ENCODE results near the gene MUC2. TPM values are rescaled to one million over a fixed set of nuclear protein-coding genes. Genes with fewer than 3 reads are reported as not detected.
A peak's percentile ranks its signal among the peaks of the same experiment; 100 is the strongest.

Gene MUC2
- total RNA-seq, 1 donor from 2014 or later: 1.8 TPM

DNA sequence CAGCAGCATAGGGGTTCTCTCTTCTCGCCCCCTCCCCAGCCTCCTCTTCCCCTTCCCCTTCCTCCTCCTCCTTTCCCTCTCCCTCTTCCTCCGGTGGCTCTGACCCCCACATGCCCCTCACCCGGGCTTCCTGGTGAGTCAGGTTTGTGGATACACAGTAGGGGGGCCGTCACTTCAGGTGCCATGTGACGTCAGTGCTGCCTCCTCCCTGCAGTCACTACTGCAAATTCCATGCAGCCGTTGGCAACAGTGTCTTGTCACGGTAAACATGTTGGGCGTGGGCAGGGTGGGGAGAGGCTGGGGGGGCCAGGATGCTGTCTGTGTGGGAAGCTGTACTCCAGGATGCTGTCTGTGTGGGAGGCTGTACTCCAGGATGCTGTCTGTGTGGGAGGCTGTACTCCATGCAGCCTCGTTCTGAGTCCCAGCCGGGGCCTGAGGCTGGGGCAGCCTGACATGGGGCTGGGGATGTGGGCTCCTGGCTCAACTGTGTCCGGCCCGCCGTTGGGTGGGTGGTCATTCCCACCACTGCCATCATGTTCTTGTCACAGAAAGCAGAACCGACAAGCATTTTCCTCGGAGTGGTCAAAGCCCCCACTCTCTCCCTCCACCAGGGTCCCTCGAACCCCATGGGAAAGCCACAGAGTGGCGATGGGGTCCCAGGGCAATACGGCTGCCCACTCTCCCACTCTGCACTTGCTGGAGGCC lies 2.4 kb upstream of the MUC2 start:
- DNase-seq: peak; percentile 34

DNA sequence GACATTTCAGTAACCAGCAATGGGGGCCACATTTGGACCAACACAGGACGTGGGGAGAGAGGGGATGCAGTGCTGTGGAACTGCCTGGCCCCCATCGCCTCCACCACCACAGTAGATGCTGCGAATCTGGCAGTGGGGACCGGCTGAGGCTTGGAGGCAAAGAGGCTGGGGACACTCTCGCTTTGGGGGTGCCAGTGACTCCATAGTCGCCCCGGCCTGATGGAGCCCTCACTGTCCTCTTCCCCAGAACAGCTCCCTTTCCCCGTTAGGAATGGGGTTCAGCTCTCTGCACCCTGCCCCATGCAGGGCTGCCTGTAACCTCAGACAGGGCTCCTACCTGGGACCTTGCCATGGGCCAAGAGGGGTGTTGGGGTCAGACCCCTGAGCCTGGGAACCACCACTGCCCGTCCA lies 1.8 kb upstream of the MUC2 start:
- no peak for DNase-seq

DNA sequence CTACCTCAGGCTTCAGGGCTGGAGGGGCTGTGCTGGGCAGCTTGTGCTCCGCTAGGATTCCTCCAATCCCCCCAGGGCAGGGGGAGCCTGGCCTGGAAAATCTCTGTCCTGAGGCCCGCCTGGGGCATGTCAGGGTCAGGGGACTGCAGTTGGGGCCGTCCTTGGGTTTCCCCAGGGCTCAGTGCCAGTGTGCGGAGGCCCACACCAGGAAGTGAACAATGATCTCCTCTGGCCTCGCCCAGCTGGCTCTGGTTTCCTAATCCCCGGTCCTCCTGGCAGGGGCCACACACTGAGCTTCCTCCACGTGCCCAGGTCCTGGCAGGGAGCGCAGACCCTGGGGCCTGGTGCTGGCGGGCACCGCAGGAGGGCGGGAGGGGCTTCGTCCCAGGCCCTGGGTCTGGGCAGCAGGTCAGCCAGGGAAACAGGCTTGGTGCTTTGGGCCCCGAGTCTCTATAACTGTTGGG lies 1.4 kb upstream of the MUC2 start:
- DNase-seq: peak; percentile 79

DNA sequence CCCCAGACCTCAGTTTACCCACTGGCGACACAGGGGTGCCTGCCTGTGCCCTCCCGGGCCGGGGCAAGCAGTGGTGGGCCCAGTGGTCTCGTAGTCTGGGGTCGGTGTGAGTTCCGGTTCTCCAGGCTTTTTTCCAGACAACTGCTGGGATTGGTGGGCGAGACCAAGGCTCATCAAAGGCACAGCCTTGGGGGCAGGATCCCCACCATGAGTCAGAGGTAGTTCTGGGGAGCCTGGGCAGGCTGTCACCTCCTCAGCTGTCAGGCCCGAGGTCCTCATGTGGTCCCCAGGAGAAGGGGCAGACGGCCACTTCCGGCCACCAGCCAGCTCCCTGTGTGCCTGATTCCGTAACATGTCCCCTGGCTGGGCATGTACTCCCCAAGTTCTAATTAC lies 827 bp upstream of the MUC2 start:
- no peak for DNase-seq

DNA sequence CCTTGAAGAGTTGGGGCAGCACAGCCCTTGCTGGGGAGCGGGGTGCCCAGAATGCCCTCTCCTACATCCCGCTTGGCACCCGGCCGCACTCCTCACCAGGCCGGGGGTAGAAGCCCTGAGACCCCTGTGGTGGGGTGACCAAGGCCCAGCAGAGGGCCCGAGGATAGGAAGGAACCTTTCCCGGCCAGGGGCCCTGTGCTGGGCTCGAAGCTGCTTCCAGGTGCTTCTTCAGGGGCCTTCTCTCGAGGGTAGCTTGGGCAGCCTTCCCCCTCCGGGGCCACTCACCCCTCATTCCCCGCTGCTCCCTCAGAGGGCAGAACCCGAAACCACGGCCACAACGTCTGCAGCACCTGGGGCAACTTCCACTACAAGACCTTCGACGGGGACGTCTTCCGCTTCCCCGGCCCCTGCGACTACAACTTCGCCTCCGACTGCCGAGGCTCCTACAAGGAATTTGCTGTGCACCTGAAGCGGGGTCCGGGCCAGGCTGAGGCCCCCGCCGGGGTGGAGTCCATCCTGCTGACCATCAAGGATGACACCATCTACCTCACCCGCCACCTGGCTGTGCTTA lies 752 bp downstream of the MUC2 start:
- DNase-seq: no peak

DNA sequence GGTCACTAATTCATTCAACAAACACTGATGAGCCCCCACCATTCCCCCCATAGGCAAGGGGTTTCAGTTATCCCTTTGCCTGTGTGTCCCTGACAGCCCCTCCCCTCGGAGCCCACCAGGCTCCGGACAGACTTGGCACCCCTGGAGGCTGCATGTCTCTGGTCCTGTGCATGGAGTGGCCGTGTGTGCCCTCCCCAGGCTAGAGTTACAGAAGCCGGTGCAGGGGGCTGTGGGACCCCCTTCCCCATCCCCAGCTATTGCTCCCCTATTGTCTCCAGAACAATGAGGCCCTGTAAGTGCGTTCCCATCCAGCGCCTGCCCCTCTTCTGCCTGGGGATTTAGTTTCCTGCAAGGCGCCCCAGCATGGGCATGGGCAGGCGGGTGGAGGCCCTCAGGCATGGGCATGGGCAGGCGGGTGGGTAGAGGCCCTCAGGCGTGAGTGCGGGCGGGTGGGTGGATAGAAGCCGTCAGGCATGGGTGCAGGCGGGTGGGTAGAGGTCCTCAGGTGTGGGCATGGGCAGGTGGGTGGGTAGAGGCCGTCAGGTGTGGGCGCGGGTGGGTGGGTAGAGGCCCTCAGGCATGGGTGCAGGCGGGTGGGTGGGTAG lies 1.5 kb downstream of the MUC2 start:
- DNase-seq: no peak

DNA sequence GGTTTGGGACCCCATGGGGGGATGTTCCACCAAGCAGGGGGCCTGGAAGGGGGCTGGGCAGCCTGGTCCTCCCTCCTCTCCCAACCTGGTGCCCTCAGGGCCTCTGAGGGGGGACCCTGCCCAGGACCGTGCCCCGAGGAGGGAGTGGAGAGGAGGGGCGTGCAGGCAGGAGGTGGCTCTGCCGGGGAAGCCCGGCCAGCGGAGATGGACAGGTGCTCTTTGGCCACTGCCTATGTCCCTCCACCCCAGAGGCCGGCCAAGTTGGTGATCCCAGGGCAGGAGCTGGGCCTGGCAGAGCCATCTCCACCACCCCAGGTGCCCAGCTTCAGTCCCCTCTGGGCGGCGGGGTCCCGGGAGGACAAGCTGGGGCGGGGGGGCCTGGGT lies 2.4 kb downstream of the MUC2 start:
- no peak for DNase-seq

DNA sequence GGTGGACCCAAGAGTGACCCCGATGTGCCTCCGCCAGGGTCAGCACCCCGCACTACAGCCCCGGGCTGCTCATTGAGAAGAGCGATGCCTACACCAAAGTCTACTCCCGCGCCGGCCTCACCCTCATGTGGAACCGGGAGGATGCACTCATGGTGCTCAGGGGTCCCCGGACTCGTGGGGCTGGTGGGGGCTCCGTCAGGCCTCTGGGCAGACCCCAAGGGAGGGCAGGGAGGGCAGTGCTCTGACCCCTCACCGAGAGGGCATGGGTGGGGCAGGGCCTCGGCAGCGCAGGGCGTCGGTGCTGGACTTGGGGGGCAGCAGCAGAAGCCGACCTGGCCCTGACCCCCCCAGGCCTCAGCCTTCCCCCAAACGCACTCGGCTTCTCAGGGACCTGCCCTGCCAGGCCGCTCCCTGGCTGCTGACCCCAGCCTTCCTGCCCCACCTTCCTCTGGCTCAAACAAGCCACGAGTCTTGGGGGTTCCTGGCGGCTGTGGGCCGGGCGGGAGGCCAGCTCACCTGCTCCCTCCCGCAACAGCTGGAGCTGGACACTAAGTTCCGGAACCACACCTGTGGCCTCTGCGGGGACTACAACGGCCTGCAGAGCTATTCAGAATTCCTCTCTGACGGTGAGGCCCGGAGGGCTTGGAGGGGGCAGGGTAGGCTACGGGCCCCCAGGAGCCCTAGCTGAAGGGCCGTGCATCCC lies 2.9 kb downstream of the MUC2 start:
- DNase-seq: no peak

DNA sequence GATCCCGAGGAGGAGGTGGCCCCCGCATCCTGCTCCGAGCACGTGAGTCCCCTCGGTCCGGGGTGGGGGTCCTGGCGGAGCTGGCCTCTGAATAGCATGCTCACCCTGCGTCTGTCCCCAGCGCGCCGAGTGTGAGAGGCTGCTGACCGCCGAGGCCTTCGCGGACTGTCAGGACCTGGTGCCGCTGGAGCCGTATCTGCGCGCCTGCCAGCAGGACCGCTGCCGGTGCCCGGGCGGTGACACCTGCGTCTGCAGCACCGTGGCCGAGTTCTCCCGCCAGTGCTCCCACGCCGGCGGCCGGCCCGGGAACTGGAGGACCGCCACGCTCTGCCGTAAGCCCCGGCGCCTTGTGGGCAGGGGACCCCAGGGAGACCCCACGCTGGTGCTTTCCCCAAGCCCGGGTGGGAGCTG lies 3.5 kb downstream of the MUC2 start:
- DNase-seq: no peak

DNA sequence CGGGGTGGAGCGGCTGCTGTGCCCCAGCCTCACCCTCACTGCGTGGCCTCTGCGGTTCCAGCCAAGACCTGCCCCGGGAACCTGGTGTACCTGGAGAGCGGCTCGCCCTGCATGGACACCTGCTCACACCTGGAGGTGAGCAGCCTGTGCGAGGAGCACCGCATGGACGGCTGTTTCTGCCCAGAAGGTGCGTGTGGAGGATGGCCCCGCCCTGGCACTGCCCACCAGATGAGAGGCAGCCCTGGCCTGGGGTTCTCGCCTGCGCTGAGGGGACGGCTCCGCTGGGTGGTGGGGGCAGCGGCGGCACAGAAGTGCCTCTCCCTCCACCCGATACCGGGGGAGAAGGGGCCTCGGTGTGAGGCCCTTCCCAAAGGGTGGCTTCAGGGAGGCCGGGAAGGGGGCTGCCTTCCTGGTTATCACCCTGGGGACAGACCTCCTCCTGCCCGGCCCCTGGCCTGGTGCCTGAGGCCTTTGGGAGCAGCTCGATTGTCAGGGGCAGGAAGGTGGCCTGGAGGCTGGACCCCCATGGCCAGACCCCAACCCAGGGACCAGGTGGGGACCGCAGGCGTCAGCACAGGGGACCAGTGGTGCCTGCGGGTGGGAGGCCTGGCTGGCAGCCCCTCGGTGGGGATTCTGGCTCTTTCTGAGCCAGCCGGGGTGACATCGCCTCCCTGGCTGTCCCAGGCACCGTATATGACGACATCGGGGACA lies 7.1 kb downstream of the MUC2 start:
- DNase-seq: no peak

DNA sequence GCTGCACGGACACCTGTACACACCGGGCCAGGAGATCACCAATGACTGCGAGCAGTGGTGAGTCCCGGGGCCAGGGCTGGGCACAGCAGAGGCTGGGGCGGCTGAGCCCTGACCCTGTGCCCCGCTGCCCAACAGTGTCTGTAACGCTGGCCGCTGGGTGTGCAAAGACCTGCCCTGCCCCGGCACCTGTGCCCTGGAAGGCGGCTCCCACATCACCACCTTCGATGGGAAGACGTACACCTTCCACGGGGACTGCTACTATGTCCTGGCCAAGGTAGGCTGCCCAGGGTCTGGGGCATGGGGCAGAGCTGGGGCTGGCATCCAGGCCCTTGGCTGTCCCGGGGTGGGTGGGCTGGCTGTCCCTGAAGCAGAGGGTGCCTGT lies 7.7 kb downstream of the MUC2 start:
- no peak for DNase-seq

DNA sequence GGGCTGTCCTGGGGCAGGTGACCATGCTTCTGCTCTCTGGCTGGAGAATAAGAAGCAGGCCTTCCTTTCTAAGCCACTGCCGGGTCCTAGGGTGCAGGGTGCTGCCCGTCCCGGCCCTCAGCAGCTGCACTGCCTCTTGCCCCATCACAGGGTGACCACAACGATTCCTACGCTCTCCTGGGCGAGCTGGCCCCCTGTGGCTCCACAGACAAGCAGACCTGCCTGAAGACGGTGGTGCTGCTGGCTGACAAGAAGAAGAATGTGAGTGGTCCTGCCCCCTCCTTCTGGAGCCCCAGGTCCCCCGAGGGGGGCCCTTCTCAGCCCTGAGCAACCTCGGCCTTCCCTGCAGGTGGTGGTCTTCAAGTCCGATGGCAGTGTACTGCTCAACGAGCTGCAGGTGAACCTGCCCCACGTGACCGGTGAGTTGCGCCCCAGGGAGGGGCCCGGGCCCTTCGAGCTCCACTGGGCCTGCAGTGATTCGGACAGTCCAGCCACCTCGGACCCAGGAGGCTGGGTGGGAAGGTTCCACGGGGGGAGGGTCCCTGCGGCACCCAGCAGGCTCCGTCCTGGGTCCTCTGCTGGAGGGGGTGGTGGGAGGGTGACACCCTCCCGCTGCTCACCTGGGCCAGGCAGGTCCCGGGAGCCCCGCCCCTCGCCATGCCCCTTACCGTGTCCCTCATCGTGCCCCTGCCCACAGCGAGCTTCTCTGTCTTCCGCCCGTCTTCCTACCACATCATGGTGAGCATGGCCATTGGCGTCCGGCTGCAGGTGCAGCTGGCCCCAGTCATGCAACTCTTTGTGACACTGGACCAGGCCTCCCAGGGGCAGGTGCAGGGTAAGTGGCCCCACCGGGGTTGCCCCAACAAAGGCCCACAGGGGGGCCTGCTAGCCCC lies 8.3 kb downstream of the MUC2 start:
- no peak for DNase-seq

DNA sequence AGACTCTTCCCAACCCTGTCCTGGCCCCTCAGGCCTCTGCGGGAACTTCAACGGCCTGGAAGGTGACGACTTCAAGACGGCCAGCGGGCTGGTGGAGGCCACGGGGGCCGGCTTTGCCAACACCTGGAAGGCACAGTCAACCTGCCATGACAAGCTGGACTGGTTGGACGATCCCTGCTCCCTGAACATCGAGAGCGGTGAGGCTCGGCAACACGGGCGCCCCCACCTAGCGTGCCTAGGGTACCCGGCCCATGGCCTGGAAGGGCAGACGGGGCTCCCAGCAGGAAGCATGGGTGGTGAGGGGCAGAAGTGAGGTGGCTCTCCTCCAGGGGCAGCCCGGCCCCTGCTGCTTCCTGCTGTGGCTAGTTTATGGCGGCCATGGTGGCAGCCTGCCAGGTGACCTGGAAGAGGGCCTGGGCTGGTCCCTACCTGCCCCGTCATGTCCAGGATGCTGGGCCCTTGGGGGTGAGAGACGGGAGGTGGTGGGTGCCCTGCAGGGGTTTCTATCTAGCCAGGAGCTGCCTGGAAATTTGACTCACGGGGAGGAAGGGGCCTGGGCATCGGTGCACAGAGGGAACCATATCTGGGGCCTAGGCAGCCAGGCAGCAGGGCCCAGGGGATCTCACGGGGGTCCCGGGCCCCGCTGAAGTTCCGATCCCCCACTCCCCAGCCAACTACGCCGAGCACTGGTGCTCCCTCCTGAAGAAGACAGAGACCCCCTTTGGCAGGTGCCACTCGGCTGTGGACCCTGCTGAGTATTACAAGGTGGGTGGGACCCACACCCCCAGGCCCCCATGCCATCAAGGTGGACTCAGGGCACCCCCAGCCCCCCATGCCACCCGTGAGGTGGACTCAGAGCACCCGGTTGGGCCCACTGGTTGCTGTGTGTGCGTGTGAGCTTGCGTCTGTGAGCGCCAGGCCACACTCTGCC lies 9.2 kb downstream of the MUC2 start:
- no peak for DNase-seq

DNA sequence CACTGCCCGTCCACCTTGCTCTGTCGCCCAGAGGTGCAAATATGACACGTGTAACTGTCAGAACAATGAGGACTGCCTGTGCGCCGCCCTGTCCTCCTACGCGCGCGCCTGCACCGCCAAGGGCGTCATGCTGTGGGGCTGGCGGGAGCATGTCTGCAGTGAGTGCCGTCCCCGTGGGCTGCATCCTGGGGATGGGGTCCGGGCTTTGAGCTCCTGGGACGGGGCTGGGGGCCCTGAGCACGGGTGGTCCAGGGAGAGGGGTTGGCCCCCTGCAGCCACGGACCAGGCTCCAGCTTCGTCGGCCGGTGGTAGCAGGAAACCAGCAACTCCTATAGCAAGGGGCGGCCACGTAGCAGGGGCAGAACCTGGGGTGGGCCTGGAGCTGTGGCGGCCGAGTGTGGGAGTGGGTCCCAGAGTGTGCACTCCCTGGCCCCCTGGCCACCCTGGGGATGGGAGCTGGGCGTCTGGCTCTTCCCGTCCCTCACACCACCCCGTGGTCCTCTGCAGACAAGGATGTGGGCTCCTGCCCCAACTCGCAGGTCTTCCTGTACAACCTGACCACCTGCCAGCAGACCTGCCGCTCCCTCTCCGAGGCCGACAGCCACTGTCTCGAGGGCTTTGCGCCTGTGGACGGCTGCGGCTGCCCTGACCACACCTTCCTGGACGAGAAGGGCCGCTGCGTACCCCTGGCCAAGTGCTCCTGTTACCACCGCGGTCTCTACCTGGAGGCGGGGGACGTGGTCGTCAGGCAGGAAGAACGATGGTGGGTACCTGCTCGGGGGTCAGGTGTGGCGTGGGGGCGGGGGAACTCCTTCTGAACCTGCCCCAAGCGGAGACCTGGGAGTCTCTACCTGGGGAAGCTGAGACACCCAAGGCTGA lies 10.1 kb downstream of the MUC2 start:
- no peak for DNase-seq

DNA sequence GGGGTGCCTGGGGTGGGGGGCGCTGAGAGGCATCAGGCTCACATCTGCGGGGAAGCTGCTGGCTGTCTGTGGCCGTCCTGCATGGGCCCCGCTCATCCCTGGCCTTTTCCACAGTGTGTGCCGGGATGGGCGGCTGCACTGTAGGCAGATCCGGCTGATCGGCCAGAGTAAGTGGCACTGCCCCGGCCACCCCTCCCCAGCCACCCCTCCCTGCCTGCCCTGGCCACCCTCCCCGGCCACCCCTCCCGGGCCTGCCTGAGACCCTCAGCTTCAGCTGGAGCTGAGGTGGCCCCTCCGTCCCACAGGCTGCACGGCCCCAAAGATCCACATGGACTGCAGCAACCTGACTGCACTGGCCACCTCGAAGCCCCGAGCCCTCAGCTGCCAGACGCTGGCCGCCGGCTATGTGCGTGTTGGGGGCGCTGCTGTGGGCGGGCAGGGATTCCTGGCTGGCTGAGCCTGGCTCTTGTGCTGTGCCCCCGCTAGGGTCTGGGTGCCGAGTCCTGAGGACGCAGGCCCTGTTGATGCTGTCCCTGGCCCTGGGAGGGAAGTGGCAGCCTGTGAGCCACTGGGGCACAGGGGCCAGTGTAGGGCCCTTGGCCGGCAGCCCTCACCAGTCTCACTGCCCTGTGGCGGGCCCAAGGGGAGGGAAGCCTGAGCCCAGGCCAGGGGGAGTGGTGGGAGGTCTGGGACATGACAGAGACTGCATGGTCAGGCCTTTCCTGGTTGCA lies 10.9 kb downstream of the MUC2 start:
- DNase-seq: no peak

DNA sequence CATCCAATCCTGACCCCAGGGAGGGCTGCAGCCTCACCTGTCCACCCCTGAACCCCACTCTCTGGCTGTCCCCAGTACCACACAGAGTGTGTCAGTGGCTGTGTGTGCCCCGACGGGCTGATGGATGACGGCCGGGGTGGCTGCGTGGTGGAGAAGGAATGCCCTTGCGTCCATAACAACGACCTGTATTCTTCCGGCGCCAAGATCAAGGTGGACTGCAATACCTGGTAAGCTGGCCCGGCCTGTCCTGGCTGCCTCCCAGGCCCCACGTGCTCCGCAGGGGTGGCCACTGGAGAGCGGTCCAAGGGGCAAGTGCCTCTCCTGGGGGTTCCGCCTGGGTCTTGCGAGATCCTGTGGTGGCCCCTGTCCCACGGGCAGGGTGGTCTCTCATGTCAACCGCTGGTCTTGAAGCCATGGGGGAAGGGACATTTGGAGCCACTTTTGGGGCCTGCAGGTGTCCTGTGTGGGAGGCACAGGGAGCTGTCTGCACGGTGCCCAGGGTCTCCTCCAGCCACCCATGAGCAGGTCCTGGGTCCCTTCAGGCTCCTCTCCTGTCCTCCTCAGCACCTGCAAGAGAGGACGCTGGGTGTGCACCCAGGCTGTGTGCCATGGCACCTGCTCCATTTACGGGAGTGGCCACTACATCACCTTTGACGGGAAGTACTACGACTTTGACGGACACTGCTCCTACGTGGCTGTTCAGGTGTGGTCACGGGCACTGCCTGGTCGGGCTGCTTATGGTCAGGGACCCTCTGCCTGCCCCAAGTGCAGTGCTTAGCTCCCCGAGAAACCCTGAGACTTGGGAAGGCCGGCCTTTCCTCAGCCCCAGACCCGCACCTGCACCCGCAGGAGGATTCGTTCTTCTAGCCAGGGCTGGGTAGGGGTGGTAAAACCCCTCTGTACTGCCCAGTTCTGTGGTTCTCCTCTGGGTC lies 11.8 kb downstream of the MUC2 start:
- no peak for DNase-seq

DNA sequence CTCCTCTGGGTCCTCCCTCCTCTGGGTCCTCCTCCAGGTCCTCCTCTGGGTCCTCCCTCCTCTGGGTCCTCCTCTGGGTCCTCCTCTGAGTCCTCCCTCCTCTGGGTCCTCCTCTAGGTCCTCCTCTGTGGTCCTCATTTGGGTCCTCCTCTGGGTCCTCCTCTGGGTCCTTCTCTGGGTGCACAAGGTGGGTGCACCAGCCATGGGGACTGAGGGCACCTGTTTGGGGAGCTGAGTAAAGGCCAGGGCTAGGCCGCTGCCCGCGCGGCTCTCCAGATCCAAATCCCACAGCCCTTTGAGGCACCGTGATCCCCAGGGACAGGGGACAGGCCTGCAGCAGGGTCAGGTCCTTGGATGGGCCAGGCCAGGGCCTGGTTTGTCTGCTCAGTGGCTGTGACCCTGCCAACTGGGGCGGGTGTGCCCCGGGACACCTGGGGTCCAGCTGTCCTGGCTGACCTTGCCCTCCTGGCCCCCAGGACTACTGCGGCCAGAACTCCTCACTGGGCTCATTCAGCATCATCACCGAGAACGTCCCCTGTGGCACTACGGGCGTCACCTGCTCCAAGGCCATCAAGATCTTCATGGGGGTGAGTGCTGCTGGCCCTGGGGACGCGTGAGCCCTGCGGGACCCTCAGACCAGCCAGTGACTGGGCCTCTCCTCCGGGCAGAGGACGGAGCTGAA lies 12.7 kb downstream of the MUC2 start:
- no peak for DNase-seq
